ENCODE measurements around the gene SLC2A4RG. TPM values are rescaled to one million over a fixed set of nuclear protein-coding genes. Genes with fewer than 3 reads are reported as not detected.
"Not testable (repeated sequence)": the region's sequence is repeated elsewhere in the genome, so short reads cannot be mapped to it uniquely, and the experiment has no call there.

The SLC2A4RG gene
- polyA plus RNA-seq, 3 donors, result 65.7 to 124 (median 123) TPM

- DNase-seq (ENCODE audit: extremely low read depth in 1 of 11, low read depth in 9 of 11, low spot score in 4 of 11), result no peak
These were observed 32.6 kb upstream of the SLC2A4RG start for GRCh38 chr20:63706852-63707557.

- peak; percentile 60 to 84 (median 76) for DNase-seq (ENCODE audit: extremely low read depth in 1 of 11, low read depth in 9 of 11, low spot score in 4 of 11)
These were observed 31.8 kb upstream of the SLC2A4RG start, which contains the start of the genes ARFRP1 and ZGPAT for GRCh38 chr20:63707558-63708300. Gene ARFRP1, minus strand, starts transcription at chr20:63707976. Its CDS starts 885 bp downstream, at chr20:63707091. Gene ZGPAT, plus strand, starts transcription at chr20:63708039. Its CDS starts 542 bp downstream, at chr20:63708581.

- no peak for DNase-seq (ENCODE audit: extremely low read depth in 1 of 11, low read depth in 9 of 11, low spot score in 4 of 11)
These were observed 31.1 kb upstream of the SLC2A4RG start for GRCh38 chr20:63708301-63709148.

- no peak for DNase-seq (ENCODE audit: extremely low read depth in 1 of 11, low read depth in 9 of 11, low spot score in 4 of 11)
These were observed 30.4 kb upstream of the SLC2A4RG start for GRCh38 chr20:63709149-63709527.

GRCh38 chr20:63711085-63711645, 28.4 kb upstream of the SLC2A4RG start:
- DNase-seq (ENCODE audit: extremely low read depth in 1 of 11, low read depth in 9 of 11, low spot score in 4 of 11), result no peak

- no peak for DNase-seq (ENCODE audit: extremely low read depth in 1 of 11, low read depth in 9 of 11, low spot score in 4 of 11)
These were observed 27.4 kb upstream of the SLC2A4RG start for GRCh38 chr20:63712191-63712590.

GRCh38 chr20:63714858-63715257, 24.7 kb upstream of the SLC2A4RG start:
- DNase-seq (ENCODE audit: extremely low read depth in 1 of 11, low read depth in 9 of 11, low spot score in 4 of 11), result no peak

GRCh38 chr20:63718996-63719395, 20.6 kb upstream of the SLC2A4RG start:
- DNase-seq (ENCODE audit: extremely low read depth in 1 of 11, low read depth in 9 of 11, low spot score in 4 of 11), result no peak

GRCh38 chr20:63722967-63723622, 16.5 kb upstream of the SLC2A4RG start:
- not testable (repeated sequence) for DNase-seq (ENCODE audit: extremely low read depth in 1 of 11, low read depth in 9 of 11, low spot score in 4 of 11)

- DNase-seq (ENCODE audit: extremely low read depth in 1 of 11, low read depth in 9 of 11, low spot score in 4 of 11), result not testable (repeated sequence)
These were observed 9.3 kb upstream of the SLC2A4RG start for GRCh38 chr20:63730189-63730733.

GRCh38 chr20:63731410-63731809, 8.2 kb upstream of the SLC2A4RG start:
- no peak for DNase-seq (ENCODE audit: extremely low read depth in 1 of 11, low read depth in 9 of 11, low spot score in 4 of 11)

- no peak for DNase-seq (ENCODE audit: extremely low read depth in 1 of 11, low read depth in 9 of 11, low spot score in 4 of 11)
These were observed 7.2 kb upstream of the SLC2A4RG start for GRCh38 chr20:63732118-63733095.

GRCh38 chr20:63733117-63733516, 6.5 kb upstream of the SLC2A4RG start:
- DNase-seq (ENCODE audit: extremely low read depth in 1 of 11, low read depth in 9 of 11, low spot score in 4 of 11), result no peak

- DNase-seq (ENCODE audit: extremely low read depth in 1 of 11, low read depth in 9 of 11, low spot score in 4 of 11), result no peak
These were observed 5.9 kb upstream of the SLC2A4RG start for GRCh38 chr20:63733579-63734081.

- no peak for DNase-seq (ENCODE audit: extremely low read depth in 1 of 11, low read depth in 9 of 11, low spot score in 4 of 11)
These were observed 5.2 kb upstream of the SLC2A4RG start for GRCh38 chr20:63734111-63734945.
